H9 (cell line): ENCODE results near the gene CDKAL1. TPM values are rescaled to one million over a fixed set of nuclear protein-coding genes. Genes with fewer than 3 reads are reported as not detected.
"Not testable (repeated sequence)": the region's sequence is repeated elsewhere in the genome, so short reads cannot be mapped to it uniquely, and the experiment has no call there.

ENCODE experiments used
- DNase-seq: peaks from one replicate; pipeline ENCODE4 v3.0.0-alpha.2; 2017
- H2AFZ ChIP-seq: one replicate; pipeline ENCODE4 v1.6.1; 2013; ENCODE audit warnings: mild to moderate bottlenecking, low read length, control low read depth, moderate library complexity
- H2AK5ac ChIP-seq: 2 replicates; pipeline ENCODE4 v1.6.1; 2013; ENCODE audit warnings: low read length, control low read depth, mixed read lengths; ENCODE audit not compliant: insufficient read length
- H2BK120ac ChIP-seq: one replicate; pipeline ENCODE4 v1.6.1; 2013; ENCODE audit warnings: low read depth, mild to moderate bottlenecking, low read length, control low read depth, inconsistent platforms; ENCODE audit not compliant: poor library complexity, severe bottlenecking
- H2BK12ac ChIP-seq: 2 replicates; pipeline ENCODE4 v1.6.1; 2013; ENCODE audit warnings: low read length, control low read depth, mixed read lengths, low read depth; ENCODE audit not compliant: insufficient read length
- H2BK15ac ChIP-seq: 2 replicates; pipeline ENCODE4 v1.6.1; 2013; ENCODE audit warnings: low read depth, low read length, control low read depth
- H2BK20ac ChIP-seq: one replicate; pipeline ENCODE4 v1.6.1; 2013; ENCODE audit warnings: low read depth, mild to moderate bottlenecking, low read length, control low read depth, inconsistent platforms; ENCODE audit not compliant: poor library complexity, severe bottlenecking
- H2BK5ac ChIP-seq: 2 replicates; pipeline ENCODE4 v1.6.1; 2013; ENCODE audit warnings: low read length, control low read depth, mixed read lengths; ENCODE audit not compliant: insufficient read length
- H3K14ac ChIP-seq: 2 replicates; pipeline ENCODE4 v1.6.1; 2013; ENCODE audit warnings: low read length, control low read depth; ENCODE audit not compliant: insufficient read depth
- H3K18ac ChIP-seq: 2 replicates; pipeline ENCODE4 v1.6.1; 2013; ENCODE audit warnings: low read depth, mild to moderate bottlenecking, mixed read lengths, low read length, control low read depth; ENCODE audit not compliant: insufficient read length
- H3K23ac ChIP-seq: 2 replicates; pipeline ENCODE4 v1.6.1; 2013; ENCODE audit warnings: low read length, control low read depth, mixed read lengths, low read depth; ENCODE audit not compliant: insufficient read length
- H3K23me2 ChIP-seq: 2 replicates; pipeline ENCODE4 v1.6.1; 2013; ENCODE audit warnings: low read depth, mild to moderate bottlenecking, mixed read lengths, low read length, control low read depth; ENCODE audit not compliant: insufficient read length, poor library complexity, severe bottlenecking
- H3K27ac ChIP-seq: 2 replicates; pipeline ENCODE4 v1.5.1; 2013; ENCODE audit warnings: low read length, control low read depth, mixed read lengths, low read depth; ENCODE audit not compliant: insufficient read length
- H3K27me3 ChIP-seq: 2 replicates; pipeline ENCODE4 v1.6.1; 2013; ENCODE audit warnings: low read length, control low read depth, inconsistent platforms; ENCODE audit not compliant: insufficient read depth
- H3K4ac ChIP-seq: 2 replicates; pipeline ENCODE4 v1.6.1; 2013; ENCODE audit warnings: low read depth, mild to moderate bottlenecking, control low read depth, inconsistent platforms, low read length, moderate library complexity
- H3K4me1 ChIP-seq: 2 replicates; pipeline ENCODE4 v1.6.1; 2013; ENCODE audit warnings: low read length, control low read depth, inconsistent platforms; ENCODE audit not compliant: insufficient read depth
- H3K4me2 ChIP-seq: 2 replicates; pipeline ENCODE4 v1.6.1; 2013; ENCODE audit warnings: low read length, control low read depth, mixed read lengths; ENCODE audit not compliant: insufficient read length, insufficient read depth
- H3K56ac ChIP-seq: 2 replicates; pipeline ENCODE4 v1.6.1; 2013; ENCODE audit warnings: low read depth, mild to moderate bottlenecking, mixed read lengths, low read length, control low read depth; ENCODE audit not compliant: insufficient read length
- H3K79me1 ChIP-seq: 2 replicates; pipeline ENCODE4 v1.6.1; 2013; ENCODE audit warnings: low read depth, mild to moderate bottlenecking, moderate library complexity, low read length, control low read depth, inconsistent platforms; ENCODE audit not compliant: insufficient read depth, poor library complexity, severe bottlenecking
- H3K79me2 ChIP-seq: 2 replicates; pipeline ENCODE4 v1.6.1; 2013; ENCODE audit warnings: low read length, control low read depth, inconsistent platforms; ENCODE audit not compliant: insufficient read depth
- H3K9ac ChIP-seq: 2 replicates; pipeline ENCODE4 v1.6.1; 2013; ENCODE audit warnings: low read length, control low read depth, mixed read lengths; ENCODE audit not compliant: insufficient read length; ENCODE audit errors: extremely low read depth
- H3K9me3 ChIP-seq: one replicate; pipeline ENCODE4 v1.6.1; 2013; ENCODE audit warnings: low read depth, low read length, inconsistent platforms; ENCODE audit not compliant: control insufficient read depth
- H3T11ph ChIP-seq: one replicate; pipeline ENCODE4 v1.6.1; 2013; ENCODE audit warnings: mild to moderate bottlenecking, low read length, control low read depth, inconsistent platforms
- H4K20me1 ChIP-seq: one replicate; pipeline ENCODE4 v1.6.1; 2013; ENCODE audit not compliant: control insufficient read depth, insufficient read length, insufficient read depth
- H4K5ac ChIP-seq: 2 replicates; pipeline ENCODE4 v1.6.1; 2013; ENCODE audit warnings: low read depth, mild to moderate bottlenecking, mixed read lengths, low read length, control low read depth; ENCODE audit not compliant: insufficient read length
- H4K8ac ChIP-seq: replicated peaks from 2 replicates; pipeline ENCODE4 v1.6.1; 2013; ENCODE audit warnings: low read length, control low read depth, mixed read lengths, low read depth; ENCODE audit not compliant: insufficient read length
- H4K91ac ChIP-seq: 2 replicates; pipeline ENCODE4 v1.6.1; 2013; ENCODE audit warnings: low read depth, mild to moderate bottlenecking, moderate library complexity, mixed read lengths, low read length, control low read depth; ENCODE audit not compliant: insufficient read length
- H3K27ac Mint-ChIP-seq, 3 experiments: 2 replicates in 2 of 3; 3 replicates in 1 of 3; pipeline ENCODE4 v1.8.0; 2020 to 2021; ENCODE audit warnings: mixed read lengths in 3 of 3, mild to moderate bottlenecking in 1 of 3, moderate library complexity in 1 of 3
- H3K27me3 Mint-ChIP-seq: 2 replicates; pipeline ENCODE4 v1.8.0; 2021; ENCODE audit warnings: low read depth, mild to moderate bottlenecking, moderate library complexity, mixed read lengths
- H3K36me3 Mint-ChIP-seq, 3 experiments: 2 replicates in 2 of 3; 3 replicates in 1 of 3; pipeline ENCODE4 v1.8.0; 2020 to 2021; ENCODE audit warnings: low read depth in 3 of 3, mixed read lengths in 3 of 3; ENCODE audit not compliant: insufficient read depth in 1 of 3
- H3K4me1 Mint-ChIP-seq, 2 experiments: 2 replicates each; pipeline ENCODE4 v1.8.0; 2020; ENCODE audit warnings: mixed read lengths in 2 of 2
- H3K4me3 Mint-ChIP-seq, 2 experiments: 2 replicates in 1 of 2; 3 replicates in 1 of 2; pipeline ENCODE4 v1.8.0; 2020 to 2021; ENCODE audit warnings: mild to moderate bottlenecking in 2 of 2, mixed read lengths in 2 of 2, moderate library complexity in 1 of 2
- H3K9me3 Mint-ChIP-seq, 2 experiments: 2 replicates in 1 of 2; 3 replicates in 1 of 2; pipeline ENCODE4 v1.8.0; 2020; ENCODE audit warnings: mild to moderate bottlenecking in 2 of 2, mixed read lengths in 2 of 2, moderate library complexity in 1 of 2
- WGBS: extraction: QIAGEN DNeasy Blood & Tissue Kit; methylation state at CpG from one replicate; pipeline ENCODE4 v1.1.7; 2013; ENCODE audit warnings: missing lambda C conversion rate, low lambda C conversion rate, mixed read lengths; ENCODE audit not compliant: insufficient read length; ENCODE audit errors: extremely low coverage; 5-methylcytosine and 5-hydroxymethylcytosine counted together
- total RNA-seq: library from RNA; stranded (reverse); gene quantifications from 2 replicates; pipeline ENCODE4 v1.2.1, GENCODE V29; 2021
- TF ChIP-seq, protein P1 (sequence below): fragments of 200-600 bp; sonication (generic); conservative IDR thresholded peaks from 3 replicates; pipeline ENCODE4 v1.8.0; 2021; ENCODE audit warnings: antibody characterized with exemption, mild to moderate bottlenecking

The CDKAL1 gene
- total RNA-seq, 1 experiment from 2014 or later = 23.0 TPM

DNA sequence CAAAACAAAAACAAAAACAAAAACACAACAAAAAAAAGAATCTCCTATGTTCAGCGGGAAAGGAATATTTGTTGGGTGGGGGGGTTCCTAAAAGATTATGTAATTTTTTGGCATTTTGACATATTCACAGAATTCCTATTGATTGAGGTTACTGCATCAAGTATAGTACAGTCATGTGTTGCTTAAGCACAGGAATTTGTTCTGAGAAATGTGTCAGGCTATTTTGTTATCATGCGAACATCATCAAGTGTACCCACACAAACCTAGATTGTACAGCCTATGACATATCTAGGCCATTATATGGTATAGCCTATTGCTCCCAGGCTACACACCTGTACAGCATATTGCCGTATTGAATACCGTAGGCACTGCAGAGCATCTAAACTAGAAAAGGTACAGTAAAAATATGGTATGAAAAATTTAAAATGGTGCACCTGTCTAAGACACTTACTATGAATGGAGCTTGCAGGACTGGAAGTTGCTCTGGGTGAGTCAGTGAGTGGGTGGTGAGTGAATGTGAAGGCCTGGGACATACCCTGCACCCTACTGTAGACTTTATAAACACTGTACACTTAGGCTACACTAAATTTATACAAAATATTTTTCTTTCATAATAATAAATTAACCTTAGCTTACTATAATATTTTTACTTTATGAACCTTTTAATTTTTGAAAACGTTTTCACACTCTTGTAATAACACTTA, 110.6 kb downstream of the CDKAL1 start:
- H3K23me2 ChIP-seq = no peaks in the 10 kb centered on the region

GRCh38 chr6:20645572-20645971, 111.3 kb downstream of the CDKAL1 start:
- H4K5ac ChIP-seq, H3T11ph ChIP-seq, H4K20me1 ChIP-seq, H2AK5ac ChIP-seq, H3K9ac ChIP-seq, H3K27me3 Mint-ChIP-seq, H3K79me1 ChIP-seq, H3K23me2 ChIP-seq, H2BK20ac ChIP-seq, H3K4me1 Mint-ChIP-seq, H3K79me2 ChIP-seq, H3K18ac ChIP-seq, H3K27ac ChIP-seq, H3K4me3 Mint-ChIP-seq, H4K8ac ChIP-seq, DNase-seq, H2BK12ac ChIP-seq, H3K9me3 ChIP-seq, H2BK5ac ChIP-seq, H3K27me3 ChIP-seq, H4K91ac ChIP-seq, H2BK120ac ChIP-seq, H3K14ac ChIP-seq, H3K9me3 Mint-ChIP-seq, H3K56ac ChIP-seq, H3K4me2 ChIP-seq, H2BK15ac ChIP-seq, H3K36me3 Mint-ChIP-seq, H3K4ac ChIP-seq, H3K23ac ChIP-seq, H3K4me1 ChIP-seq, H2AFZ ChIP-seq, H3K27ac Mint-ChIP-seq: not testable (repeated sequence)
- WGBS = no CpG with 5 or more reads among the region's 6 CpGs

More for the DNA sequence above, 110.6 kb downstream of the CDKAL1 start:
- Mint-ChIP-seq H3K4me1 (peaks cover 8 to 10% of the 10 kb centered on the region in 2 experiments), H3K36me3 (peaks cover 3 to 4% (median 3%) of the 10 kb centered on the region in 3 experiments; a peak in 4 of 7 replicates), H3K4me3 (no peak overlapping the region), H3K27ac (no peak overlapping the region), H3K27me3 (no peaks in the 10 kb centered on the region), H3K9me3 (no peaks in the 10 kb centered on the region)
- H3K4me1 ChIP-seq = 0 out of 2 replicates have a peak, but pooled peaks cover 2% of the 10 kb centered on the region
- H4K20me1 ChIP-seq = no peaks in the 10 kb centered on the region
- H3K4ac ChIP-seq = no peak overlapping the region
- H2AK5ac ChIP-seq = no peak overlapping the region
- H3K9ac ChIP-seq = no peak overlapping the region
- H3K79me2 ChIP-seq = no peaks in the 10 kb centered on the region
- H3T11ph ChIP-seq = no peak overlapping the region
- no peak overlapping the region for H2BK5ac ChIP-seq
- H3K27me3 ChIP-seq = no peaks in the 10 kb centered on the region
- no peak overlapping the region for H3K14ac ChIP-seq
- no peak for DNase-seq
- H3K9me3 ChIP-seq = no peaks in the 10 kb centered on the region
- TF ChIP-seq, protein P1, sequence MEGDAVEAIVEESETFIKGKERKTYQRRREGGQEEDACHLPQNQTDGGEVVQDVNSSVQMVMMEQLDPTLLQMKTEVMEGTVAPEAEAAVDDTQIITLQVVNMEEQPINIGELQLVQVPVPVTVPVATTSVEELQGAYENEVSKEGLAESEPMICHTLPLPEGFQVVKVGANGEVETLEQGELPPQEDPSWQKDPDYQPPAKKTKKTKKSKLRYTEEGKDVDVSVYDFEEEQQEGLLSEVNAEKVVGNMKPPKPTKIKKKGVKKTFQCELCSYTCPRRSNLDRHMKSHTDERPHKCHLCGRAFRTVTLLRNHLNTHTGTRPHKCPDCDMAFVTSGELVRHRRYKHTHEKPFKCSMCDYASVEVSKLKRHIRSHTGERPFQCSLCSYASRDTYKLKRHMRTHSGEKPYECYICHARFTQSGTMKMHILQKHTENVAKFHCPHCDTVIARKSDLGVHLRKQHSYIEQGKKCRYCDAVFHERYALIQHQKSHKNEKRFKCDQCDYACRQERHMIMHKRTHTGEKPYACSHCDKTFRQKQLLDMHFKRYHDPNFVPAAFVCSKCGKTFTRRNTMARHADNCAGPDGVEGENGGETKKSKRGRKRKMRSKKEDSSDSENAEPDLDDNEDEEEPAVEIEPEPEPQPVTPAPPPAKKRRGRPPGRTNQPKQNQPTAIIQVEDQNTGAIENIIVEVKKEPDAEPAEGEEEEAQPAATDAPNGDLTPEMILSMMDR = no peak
- H4K5ac ChIP-seq = no peak overlapping the region
- H3K4me2 ChIP-seq = no peak overlapping the region
- H4K8ac ChIP-seq = no peak overlapping the region
- no peak overlapping the region for H3K27ac ChIP-seq
- H3K18ac ChIP-seq = no peak overlapping the region
- H4K91ac ChIP-seq = no peak overlapping the region
- no peaks in the 10 kb centered on the region for H3K79me1 ChIP-seq
- no peak overlapping the region for H2AFZ ChIP-seq
- H2BK15ac ChIP-seq = no peak overlapping the region
- H2BK120ac ChIP-seq = no peak overlapping the region
- no peak overlapping the region for H2BK20ac ChIP-seq
- H2BK12ac ChIP-seq = no peak overlapping the region
- H3K23ac ChIP-seq = no peak overlapping the region
- no CpG with 5 or more reads among the region's 5 CpGs for WGBS
- no peak overlapping the region for H3K56ac ChIP-seq
